Measurements from ENCODE around the gene RBM17.
"Not testable (repeated sequence)": the region's sequence is repeated elsewhere in the genome, so short reads cannot be mapped to it uniquely, and the experiment has no call there.

Gene RBM17

DNA sequence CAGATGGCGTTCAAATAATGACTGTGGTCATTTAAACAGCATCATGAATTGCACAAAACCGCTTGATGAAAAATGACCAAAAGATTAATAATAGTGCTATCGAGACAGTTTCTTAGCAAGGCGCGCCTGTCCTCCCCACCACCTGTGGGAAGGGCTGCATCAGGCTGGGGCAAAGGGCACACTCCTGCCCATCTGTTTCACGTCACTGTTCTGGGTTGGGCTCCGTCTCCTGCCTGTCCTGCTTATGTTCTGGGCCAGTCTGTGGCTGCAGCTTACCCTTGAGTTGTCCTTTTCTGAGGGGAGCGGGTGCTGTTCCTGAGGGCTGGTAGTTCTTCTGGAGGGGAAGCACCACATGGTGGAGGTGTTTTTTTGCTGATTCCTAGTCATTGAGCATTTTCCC is 13.3 kb downstream of the RBM17 start:
- Histone ChIP-seq H3K9me3 (ENCODE audit: insufficient read depth, low read depth, low read length) (no peaks in the 10 kb centered on the region), H3K9ac (ENCODE audit: low read depth, low read length) (no peak overlapping the region), H3K4me1 (ENCODE audit: insufficient read depth, low read length) (peaks cover 58% of the 10 kb centered on the region), H3K36me3 (ENCODE audit: insufficient read depth, low read length) (peaks cover 85% of the 10 kb centered on the region), H3K27ac (ENCODE audit: low read depth, low read length) (no peak overlapping the region), H3K27me3 (ENCODE audit: insufficient read depth, low read length) (no peaks in the 10 kb centered on the region), H3K4me3 (ENCODE audit: low read length) (no peak overlapping the region)
- 95% methylated on average over 8 of the region's 8 CpGs for WGBS

DNA sequence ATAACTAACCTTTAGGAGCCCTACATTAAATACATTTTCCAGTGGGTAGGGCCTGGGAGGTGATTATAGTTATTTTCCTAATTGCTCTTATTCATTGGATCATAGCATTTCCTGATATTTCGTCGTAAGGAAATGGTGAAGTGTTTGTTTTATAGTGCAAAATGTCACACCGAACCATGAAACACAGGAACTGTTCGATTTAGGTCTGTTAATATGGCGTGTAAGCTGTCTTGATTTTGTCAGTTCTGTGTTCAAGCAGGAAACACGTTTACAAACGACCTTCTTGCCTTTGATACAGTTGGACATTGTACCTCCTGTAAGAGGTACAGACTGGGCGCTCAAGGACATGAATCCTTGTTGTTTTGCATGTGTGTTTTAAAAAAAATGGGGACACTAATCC is 14.8 kb downstream of the RBM17 start:
- Histone ChIP-seq H3K4me3 (ENCODE audit: low read length) (no peak overlapping the region), H3K27ac (ENCODE audit: low read depth, low read length) (no peak overlapping the region), H3K27me3 (ENCODE audit: insufficient read depth, low read length) (no peaks in the 10 kb centered on the region), H3K9me3 (ENCODE audit: insufficient read depth, low read depth, low read length) (no peaks in the 10 kb centered on the region), H3K4me1 (ENCODE audit: insufficient read depth, low read length) (peaks cover 54% of the 10 kb centered on the region), H3K36me3 (ENCODE audit: insufficient read depth, low read length) (peaks cover 84% of the 10 kb centered on the region), H3K9ac (ENCODE audit: low read depth, low read length) (no peak overlapping the region)
- WGBS: 94% methylated on average over 8 of the region's 8 CpGs

DNA sequence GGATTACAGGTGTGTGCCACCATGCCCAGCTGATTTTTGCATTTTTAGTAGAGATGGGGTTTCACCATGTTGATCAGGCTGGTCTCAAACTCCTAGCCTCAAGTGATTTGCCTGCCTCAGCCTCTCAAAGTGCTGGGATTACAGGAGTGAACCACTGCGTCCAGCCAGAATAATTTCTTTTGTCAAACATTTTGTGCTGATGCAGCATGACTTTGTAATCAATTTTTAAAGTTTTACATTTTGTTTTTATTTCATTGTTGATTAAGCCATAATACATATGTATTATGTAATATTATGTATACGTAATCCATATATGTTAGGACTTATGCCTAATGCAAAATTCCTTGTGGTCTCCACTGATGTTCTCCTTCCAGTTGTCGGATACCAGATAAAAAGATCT is 18.8 kb downstream of the RBM17 start:
- WGBS: 89% methylated on average over 3 of the region's 3 CpGs
- peak overlapping the region; percentile 40; the same call in 1 of the 2 replicates for H3K27ac ChIP-seq (ENCODE audit: low read depth, low read length)
- H3K9ac ChIP-seq (ENCODE audit: low read depth, low read length); H3K4me3 ChIP-seq (ENCODE audit: low read length); H3K9me3 ChIP-seq (ENCODE audit: insufficient read depth, low read depth, low read length); H3K27me3 ChIP-seq (ENCODE audit: insufficient read depth, low read length): not testable (repeated sequence)
- peaks cover 82% of the 10 kb centered on the region for H3K36me3 ChIP-seq (ENCODE audit: insufficient read depth, low read length)
- peaks cover 40% of the 10 kb centered on the region for H3K4me1 ChIP-seq (ENCODE audit: insufficient read depth, low read length)

DNA sequence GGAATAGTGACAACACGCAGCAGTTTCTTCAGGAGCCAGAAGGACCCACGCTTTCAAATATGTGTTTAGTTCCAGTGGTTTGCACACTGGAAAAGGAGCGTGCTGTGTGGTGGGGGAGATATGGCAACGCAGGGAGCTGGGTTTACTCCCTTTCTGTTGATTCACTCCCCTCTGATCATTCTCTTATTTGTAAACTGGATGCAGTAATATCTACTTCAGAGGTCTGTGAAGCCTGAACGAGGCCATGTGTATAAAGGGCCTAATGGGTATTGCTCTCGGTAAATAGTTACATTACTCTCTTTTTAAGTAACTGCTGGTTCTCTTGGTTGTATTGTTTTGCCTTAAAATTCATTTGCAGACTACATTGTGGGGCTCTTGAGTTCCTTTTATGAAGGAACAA is 19.2 kb downstream of the RBM17 start:
- 87% methylated on average over 4 of the region's 6 CpGs for WGBS
- Histone ChIP-seq H3K27me3 (ENCODE audit: insufficient read depth, low read length) (no peaks in the 10 kb centered on the region), H3K9me3 (ENCODE audit: insufficient read depth, low read depth, low read length) (no peaks in the 10 kb centered on the region), H3K4me1 (ENCODE audit: insufficient read depth, low read length) (peaks cover 40% of the 10 kb centered on the region), H3K36me3 (ENCODE audit: insufficient read depth, low read length) (peaks cover 82% of the 10 kb centered on the region), H3K9ac (ENCODE audit: low read depth, low read length) (no peak overlapping the region), H3K27ac (ENCODE audit: low read depth, low read length) (peak overlapping the region; percentile 40; the same call in 1 of the 2 replicates), H3K4me3 (ENCODE audit: low read length) (no peak overlapping the region)

DNA sequence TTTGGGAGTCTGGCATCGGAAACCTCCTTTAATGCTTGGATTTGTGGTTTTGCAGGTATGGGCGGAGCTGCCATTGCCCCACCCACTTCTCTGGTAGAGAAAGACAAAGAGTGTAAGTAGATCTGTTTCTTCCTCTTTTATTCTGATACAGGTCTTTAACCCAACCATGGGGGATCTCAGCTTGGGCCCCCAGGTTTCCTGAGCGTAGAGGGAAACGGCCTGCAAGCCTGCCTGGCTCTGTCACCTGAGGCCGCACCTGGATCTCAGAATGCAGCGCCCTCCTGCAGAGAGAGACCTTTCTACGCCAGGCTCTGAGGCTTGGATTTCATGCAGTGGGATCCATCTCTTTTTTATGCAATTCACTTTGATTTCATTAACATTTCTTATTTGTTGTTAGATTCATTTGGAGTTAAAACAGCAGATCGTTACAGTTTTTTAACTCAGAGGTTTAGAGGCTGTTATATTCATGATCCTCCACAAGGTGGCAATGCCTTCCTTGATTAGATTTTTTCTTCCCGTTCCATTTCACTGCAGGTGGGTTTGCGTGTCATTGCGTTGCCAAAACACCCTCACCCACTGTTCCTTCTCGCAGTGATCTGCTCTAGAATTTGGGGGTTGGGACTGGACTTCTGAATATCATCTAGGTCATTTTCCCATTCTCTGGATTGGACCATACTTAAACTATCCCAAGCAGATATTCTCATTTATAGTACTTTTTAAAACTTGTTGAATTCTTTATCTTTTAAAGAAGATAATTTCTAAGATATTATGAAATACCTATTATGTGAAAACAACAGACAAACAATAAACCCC is 20.0 kb downstream of the RBM17 start:
- H3K9me3 ChIP-seq (ENCODE audit: insufficient read depth, low read depth, low read length): no peaks in the 10 kb centered on the region
- H3K27me3 ChIP-seq (ENCODE audit: insufficient read depth, low read length): no peaks in the 10 kb centered on the region
- H3K36me3 ChIP-seq (ENCODE audit: insufficient read depth, low read length): peaks cover 82% of the 10 kb centered on the region
- peak overlapping the region; percentile 30; the same call in 1 of the 2 replicates for H3K27ac ChIP-seq (ENCODE audit: low read depth, low read length)
- H3K4me1 ChIP-seq (ENCODE audit: insufficient read depth, low read length): peaks cover 39% of the 10 kb centered on the region
- H3K9ac ChIP-seq (ENCODE audit: low read depth, low read length): no peak overlapping the region
- WGBS: 37% methylated on average over 12 of the region's 12 CpGs
- H3K4me3 ChIP-seq (ENCODE audit: low read length): no peak overlapping the region

DNA sequence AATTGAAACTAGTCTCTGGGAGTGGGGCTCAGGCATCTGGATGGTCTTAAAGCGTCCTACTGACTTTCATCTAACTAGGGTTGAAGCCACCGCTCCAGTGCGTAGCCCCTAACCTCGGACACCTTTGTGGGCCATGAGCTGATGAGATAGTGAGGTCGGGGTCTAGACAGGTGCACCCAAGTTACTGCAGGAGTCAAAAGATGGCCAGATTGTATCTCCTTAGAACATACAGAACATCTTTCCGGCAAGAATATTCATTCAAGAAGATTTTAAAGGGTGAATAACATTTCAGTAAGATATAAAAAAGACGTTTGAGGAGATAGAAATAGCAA is 20.6 kb downstream of the RBM17 start:
- H3K9me3 ChIP-seq (ENCODE audit: insufficient read depth, low read depth, low read length): no peaks in the 10 kb centered on the region
- H3K27me3 ChIP-seq (ENCODE audit: insufficient read depth, low read length): no peaks in the 10 kb centered on the region
- peaks cover 88% of the 10 kb centered on the region for H3K36me3 ChIP-seq (ENCODE audit: insufficient read depth, low read length)
- WGBS: 94% methylated on average over 7 of the region's 7 CpGs
- no peak overlapping the region for H3K9ac ChIP-seq (ENCODE audit: low read depth, low read length)
- peak overlapping the region; percentile 30; the same call in 1 of the 2 replicates for H3K27ac ChIP-seq (ENCODE audit: low read depth, low read length)
- peaks cover 33% of the 10 kb centered on the region for H3K4me1 ChIP-seq (ENCODE audit: insufficient read depth, low read length)
- no peak overlapping the region for H3K4me3 ChIP-seq (ENCODE audit: low read length)

DNA sequence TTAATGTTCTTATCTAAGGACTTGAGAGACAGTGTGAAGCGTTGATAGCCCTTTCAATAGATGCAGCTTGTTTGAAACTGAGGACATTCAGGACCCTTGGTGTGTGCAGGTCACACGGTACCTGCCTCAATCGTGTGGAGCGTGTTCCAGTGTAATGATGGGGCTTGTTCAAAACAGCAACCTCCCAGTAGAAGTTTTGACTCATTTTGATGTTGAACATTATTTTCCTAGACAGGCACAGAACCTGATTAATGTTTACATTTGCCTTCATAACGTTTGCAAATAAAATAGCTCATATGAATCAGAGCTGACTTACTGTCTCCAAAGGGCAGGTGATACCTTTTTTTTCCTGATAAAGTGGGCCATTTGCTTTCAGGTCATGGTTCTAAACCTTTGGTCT is 21.3 kb downstream of the RBM17 start:
- 94% methylated on average over 5 of the region's 5 CpGs for WGBS
- Histone ChIP-seq H3K4me1 (ENCODE audit: insufficient read depth, low read length) (peaks cover 26% of the 10 kb centered on the region), H3K27me3 (ENCODE audit: insufficient read depth, low read length) (no peaks in the 10 kb centered on the region), H3K4me3 (ENCODE audit: low read length) (no peak overlapping the region), H3K9me3 (ENCODE audit: insufficient read depth, low read depth, low read length) (no peaks in the 10 kb centered on the region), H3K9ac (ENCODE audit: low read depth, low read length) (no peak overlapping the region), H3K36me3 (ENCODE audit: insufficient read depth, low read length) (peaks cover 89% of the 10 kb centered on the region), H3K27ac (ENCODE audit: low read depth, low read length) (no peak overlapping the region)

DNA sequence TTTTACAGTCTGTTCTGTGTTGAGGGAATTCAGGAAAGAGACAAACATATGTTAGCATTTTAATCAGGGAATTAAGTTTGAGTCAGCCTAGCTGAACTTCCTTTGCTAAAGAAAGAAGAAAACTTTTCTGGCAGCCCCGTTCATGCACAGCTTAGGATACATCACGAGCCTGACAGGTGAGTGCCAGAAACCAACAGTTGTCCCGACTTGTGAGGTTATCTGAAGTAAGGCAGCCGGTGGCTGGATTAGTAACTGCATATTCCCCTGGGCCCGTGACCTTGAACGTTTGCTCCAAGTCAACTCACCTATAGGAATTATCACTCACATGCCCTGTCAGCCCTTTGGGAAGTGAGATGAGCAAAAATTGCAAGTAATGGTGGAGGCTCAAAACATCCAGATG is 24.1 kb downstream of the RBM17 start:
- Histone ChIP-seq H3K36me3 (ENCODE audit: insufficient read depth, low read length) (peaks cover 83% of the 10 kb centered on the region), H3K27ac (ENCODE audit: low read depth, low read length) (no peak overlapping the region)
- WGBS: 96% methylated on average over 6 of the region's 6 CpGs

DNA sequence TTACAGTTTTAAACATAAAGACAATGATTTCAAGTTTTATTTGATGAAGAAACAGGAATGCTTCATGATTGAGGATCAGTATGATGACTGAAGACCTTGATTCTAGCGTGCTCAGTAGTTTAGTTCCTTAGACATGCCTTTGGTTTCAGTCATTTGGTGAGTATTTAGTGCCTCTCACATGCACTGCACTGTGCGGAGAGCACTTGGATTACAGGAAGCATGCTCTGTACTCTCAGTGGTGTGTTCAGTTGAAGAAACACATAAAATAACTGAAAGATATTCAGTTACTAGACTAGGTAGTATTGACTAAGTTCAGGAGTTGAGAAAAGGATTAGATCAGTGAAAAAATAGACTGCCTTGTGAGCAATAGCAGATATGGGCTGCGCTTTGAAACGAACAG is 25.5 kb downstream of the RBM17 start:
- WGBS: 97% methylated on average over 4 of the region's 4 CpGs
- H3K4me3 ChIP-seq (ENCODE audit: low read length): no peak overlapping the region
- H3K27me3 ChIP-seq (ENCODE audit: insufficient read depth, low read length): no peaks in the 10 kb centered on the region
- H3K9ac ChIP-seq (ENCODE audit: low read depth, low read length): no peak overlapping the region
- H3K4me1 ChIP-seq (ENCODE audit: insufficient read depth, low read length): peaks cover 5% of the 10 kb centered on the region
- no peak overlapping the region for H3K27ac ChIP-seq (ENCODE audit: low read depth, low read length)
- H3K9me3 ChIP-seq (ENCODE audit: insufficient read depth, low read depth, low read length): no peaks in the 10 kb centered on the region
- H3K36me3 ChIP-seq (ENCODE audit: insufficient read depth, low read length): peaks cover 76% of the 10 kb centered on the region

More for the DNA sequence above, 24.1 kb downstream of the RBM17 start:
- Histone ChIP-seq H3K9me3 (ENCODE audit: insufficient read depth, low read depth, low read length) (no peaks in the 10 kb centered on the region), H3K4me3 (ENCODE audit: low read length) (no peak overlapping the region), H3K9ac (ENCODE audit: low read depth, low read length) (no peak overlapping the region), H3K4me1 (ENCODE audit: insufficient read depth, low read length) (peaks cover 14% of the 10 kb centered on the region), H3K27me3 (ENCODE audit: insufficient read depth, low read length) (no peaks in the 10 kb centered on the region)

DNA sequence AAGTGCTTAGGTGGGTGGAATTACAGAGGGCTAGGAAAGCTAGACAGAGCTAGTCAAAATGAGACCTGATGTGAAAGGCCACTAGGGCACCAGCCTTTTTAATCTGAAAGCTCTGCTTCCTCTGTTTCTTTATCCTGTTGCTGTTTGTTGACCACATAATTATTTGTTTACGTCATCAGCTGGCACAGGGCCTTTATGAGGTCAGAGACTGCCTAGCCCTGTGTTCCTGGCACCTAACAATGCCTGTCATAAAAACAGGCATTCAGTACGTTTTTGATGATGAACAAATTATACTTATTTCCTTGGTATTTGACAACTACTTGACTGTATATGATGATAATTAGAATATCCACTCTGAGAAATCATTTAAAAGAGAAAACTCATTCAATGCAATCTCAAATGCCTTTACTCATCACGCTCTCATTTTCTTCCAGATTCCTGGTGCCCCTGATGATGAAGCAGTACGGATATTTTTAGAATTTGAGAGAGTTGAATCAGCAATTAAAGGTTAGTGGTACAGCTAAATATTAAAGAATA is 26.0 kb downstream of the RBM17 start:
- Histone ChIP-seq H3K9me3 (ENCODE audit: insufficient read depth, low read depth, low read length) (no peaks in the 10 kb centered on the region), H3K4me1 (ENCODE audit: insufficient read depth, low read length) (no peaks in the 10 kb centered on the region), H3K27me3 (ENCODE audit: insufficient read depth, low read length) (no peaks in the 10 kb centered on the region), H3K27ac (ENCODE audit: low read depth, low read length) (no peak overlapping the region), H3K36me3 (ENCODE audit: insufficient read depth, low read length) (peaks cover 70% of the 10 kb centered on the region), H3K4me3 (ENCODE audit: low read length) (no peak overlapping the region), H3K9ac (ENCODE audit: low read depth, low read length) (no peak overlapping the region)
- WGBS: 96% methylated on average over 2 of the region's 4 CpGs

DNA sequence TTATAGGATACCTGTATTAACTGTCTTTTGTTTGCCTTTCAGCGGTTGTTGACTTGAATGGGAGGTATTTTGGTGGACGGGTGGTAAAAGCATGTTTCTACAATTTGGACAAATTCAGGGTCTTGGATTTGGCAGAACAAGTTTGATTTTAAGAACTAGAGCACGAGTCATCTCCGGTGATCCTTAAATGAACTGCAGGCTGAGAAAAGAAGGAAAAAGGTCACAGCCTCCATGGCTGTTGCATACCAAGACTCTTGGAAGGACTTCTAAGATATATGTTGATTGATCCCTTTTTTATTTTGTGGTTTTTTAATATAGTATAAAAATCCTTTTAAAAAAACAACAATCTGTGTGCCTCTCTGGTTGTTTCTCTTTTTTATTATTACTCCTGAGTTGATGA is 26.6 kb downstream of the RBM17 start:
- Histone ChIP-seq H3K27me3 (ENCODE audit: insufficient read depth, low read length) (no peaks in the 10 kb centered on the region), H3K9ac (ENCODE audit: low read depth, low read length) (no peak overlapping the region), H3K4me1 (ENCODE audit: insufficient read depth, low read length) (no peaks in the 10 kb centered on the region; the same call in 1 of the 2 replicates), H3K4me3 (ENCODE audit: low read length) (no peak overlapping the region), H3K36me3 (ENCODE audit: insufficient read depth, low read length) (peaks cover 65% of the 10 kb centered on the region), H3K27ac (ENCODE audit: low read depth, low read length) (no peak overlapping the region), H3K9me3 (ENCODE audit: insufficient read depth, low read depth, low read length) (no peaks in the 10 kb centered on the region)
- 96% methylated on average over 4 of the region's 4 CpGs for WGBS
